Stimulated activated CD8-positive, alpha-beta memory T cell treated with anti-CD3 and anti-CD28 coated beads, Interleukin-12 subunit alpha, Interleukin-12 subunit beta, amount 100 ng/mL, for 1 hour (primary cell): ENCODE results near the gene EDNRB.
"Not testable (repeated sequence)": the region's sequence is repeated elsewhere in the genome, so short reads cannot be mapped to it uniquely, and the experiment has no call there.

ENCODE experiments used
- DNase-seq: peaks from one replicate; pipeline ENCODE4 v3.0.0-alpha.2; 2020; ENCODE audit warnings: low read depth

EDNRB gene

DNA sequence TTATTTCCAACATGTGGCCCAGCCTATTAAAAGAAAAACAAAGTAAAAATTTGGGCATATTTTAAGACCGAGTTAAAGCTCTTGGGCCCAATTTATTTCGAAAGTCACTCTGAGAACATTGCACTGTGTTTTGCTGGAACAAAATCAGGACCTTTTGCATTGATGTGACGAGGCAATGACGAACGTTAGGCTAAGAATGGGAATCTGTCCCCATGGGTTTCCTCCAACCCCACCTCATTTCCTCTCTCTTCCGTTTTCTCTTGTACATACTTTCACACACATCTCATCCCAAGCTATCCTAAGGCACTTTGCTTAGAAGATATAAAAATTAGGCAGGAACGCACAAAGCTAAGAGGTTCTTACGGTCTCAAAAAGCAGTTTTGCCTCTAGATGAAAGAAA, 22.1 kb downstream of the EDNRB start:
- DNase-seq: no peak

DNA sequence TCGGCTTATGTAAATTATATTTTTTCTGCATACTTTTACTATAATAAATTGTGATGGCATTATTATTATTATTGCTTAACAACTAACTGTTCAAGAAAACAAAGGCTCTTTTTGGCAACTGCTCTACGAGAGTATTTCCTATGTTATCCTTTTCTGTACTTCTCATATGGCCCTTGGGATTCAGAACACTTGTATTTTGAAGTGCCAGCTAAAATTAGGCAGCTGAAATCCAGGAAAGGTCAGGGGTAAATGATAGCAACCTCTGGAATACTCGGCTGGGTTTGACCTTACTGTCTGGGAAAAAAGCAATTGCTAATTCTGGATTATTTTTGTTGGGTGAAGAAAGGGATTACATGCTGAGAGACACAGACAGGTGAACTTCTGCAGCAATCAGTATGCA, 23.9 kb downstream of the EDNRB start:
- DNase-seq: no peak

DNA sequence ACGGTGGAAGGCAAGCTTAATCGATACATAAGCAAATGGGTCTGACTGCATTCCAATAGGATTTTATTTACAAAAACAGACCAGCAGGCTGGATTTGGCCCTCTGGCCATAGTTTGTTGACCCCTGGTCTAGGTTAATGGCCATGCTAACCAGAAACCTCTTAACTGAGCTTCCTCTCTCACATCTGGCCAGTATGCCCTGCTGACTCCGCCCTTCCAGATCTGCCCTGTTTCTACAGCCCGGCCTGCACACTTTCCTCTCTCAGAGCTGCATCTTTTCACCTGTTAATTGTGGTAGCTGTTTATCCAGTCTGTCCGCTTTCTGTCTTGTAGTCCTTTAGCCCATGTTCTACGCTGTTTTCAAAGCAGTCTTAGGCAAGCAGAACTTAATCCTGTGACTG, 25.6 kb downstream of the EDNRB start:
- DNase-seq: no peak

DNA sequence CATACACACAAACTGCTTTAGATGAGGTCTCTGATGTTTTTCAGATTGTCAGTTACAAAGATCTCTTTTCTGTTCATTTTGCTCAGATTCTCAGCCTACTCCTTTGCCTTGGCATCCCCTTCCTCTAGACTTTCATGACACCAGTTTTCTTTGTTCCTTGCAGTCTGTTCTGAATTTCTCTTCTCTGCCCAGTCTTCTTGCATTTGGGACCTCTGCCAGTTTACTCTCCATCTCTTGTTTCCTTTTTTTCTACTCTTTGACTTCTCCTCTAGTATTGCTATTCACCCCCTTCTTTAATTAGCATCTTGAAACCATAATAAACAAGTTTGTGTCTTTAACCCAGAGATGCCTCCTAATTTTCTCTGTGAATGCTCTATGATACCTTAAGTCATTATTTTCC, 26.1 kb downstream of the EDNRB start:
- no peak for DNase-seq

DNA sequence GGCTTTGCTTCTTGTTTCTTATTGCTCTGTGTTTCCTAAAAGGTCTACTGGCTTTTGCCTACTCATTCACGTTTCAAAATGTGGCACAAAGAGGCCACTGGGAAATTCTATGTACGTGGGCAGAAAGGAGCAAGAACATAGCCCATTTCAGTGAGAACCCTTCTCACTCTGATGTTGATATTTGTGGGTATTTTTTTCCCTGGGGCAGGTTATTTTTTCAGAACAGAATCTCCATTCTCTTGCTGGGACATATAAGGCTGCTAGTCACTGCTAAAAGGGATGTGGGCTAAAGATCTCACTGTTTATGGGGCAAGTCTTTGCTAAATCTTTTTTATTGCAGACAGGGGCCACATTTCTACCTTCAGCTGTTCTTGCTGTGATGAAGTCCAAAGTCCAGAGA, 27.1 kb downstream of the EDNRB start:
- no peak for DNase-seq

DNA sequence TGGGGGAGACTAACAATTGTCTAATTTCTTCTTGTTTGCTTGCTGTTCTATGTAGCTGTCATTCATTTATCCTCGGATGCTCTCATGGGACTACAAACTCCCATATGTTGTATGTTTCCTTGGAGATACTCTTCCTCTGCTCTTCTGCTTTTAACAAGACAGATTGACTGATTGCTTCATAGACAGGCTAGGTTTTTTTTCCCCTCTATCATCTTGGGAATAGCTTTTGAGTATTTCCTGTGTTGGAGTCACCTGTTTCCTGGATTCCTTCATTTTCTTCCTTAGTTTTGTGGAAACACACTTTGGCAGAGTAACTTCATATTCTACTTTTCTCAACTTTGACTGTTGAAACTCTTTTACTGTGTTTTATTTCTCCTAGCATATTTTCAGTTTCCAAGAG, 27.6 kb downstream of the EDNRB start:
- no peak for DNase-seq

DNA sequence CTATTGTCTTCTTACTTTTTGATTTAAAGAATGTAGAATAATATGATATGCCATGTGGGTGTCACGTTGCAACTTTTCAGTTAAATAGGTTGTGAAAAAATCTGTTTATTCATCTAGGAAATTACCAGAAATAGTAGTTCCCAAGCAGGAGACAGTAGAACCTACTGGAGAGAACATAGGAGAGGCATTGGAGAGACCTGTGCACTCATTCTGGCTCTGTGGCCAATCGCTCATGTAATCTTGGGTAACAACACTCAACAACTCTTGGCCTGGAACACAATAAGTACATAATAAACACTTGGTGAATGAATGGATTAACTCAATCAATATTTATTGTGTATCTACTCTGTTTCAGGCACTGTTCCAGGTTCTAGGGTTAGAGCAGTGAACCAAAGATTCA, 35.3 kb downstream of the EDNRB start:
- no peak for DNase-seq

DNA sequence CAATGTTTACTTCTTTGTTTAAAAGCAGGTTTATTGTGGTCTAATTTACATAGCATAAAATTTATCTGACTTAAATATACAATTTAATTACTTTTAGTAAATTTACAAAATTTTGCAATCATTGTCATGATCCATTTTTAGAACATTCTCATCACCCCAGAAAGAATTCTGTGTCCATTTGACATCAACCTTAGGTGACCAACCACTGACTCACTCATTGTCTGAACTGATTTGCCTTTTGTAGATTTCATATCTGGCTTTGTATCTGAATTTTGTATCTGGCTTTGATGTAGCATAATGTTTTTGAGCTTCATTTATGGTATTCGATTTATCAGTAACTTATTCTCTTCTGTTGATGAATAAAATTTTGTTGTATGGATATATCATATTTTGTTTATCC, 40.4 kb downstream of the EDNRB start:
- no peak for DNase-seq

DNA sequence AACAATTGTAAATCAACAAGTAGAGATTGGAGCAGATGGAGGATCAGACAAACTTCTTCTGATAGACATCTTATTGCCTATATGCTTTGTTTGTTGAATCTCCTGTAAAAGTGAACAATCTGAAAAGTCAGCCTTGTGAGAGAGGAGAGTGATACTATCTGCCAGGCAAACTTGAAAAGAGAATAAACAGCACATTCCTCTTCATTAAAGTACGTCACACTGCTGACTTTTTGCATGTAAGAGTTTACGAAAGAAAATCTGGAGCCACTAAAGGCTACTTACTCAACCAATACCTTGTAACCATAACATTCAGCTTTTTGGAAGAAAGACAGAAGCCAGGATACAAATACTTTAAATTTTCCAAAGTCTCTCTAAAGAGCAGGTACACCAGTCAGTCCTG, 42.5 kb downstream of the EDNRB start:
- no peak for DNase-seq

DNA sequence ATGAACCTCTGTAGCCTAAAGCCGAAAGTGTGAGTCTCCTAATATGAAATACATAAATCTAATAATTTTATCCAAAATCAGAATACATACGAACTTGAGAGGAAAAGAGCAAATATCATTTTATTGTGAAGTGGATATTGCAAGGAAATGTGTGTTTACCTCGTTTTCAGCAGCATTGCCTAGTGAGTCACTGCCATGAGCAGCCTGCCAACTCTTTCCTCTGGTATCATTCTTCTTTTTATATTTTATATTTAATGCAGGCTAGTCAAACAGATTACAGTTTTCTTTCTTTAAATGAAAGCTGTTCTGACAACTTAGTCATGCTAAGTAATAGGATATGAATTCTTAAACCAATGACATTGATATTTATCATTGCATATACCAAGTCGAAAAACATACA, 44.2 kb downstream of the EDNRB start:
- DNase-seq: no peak

DNA sequence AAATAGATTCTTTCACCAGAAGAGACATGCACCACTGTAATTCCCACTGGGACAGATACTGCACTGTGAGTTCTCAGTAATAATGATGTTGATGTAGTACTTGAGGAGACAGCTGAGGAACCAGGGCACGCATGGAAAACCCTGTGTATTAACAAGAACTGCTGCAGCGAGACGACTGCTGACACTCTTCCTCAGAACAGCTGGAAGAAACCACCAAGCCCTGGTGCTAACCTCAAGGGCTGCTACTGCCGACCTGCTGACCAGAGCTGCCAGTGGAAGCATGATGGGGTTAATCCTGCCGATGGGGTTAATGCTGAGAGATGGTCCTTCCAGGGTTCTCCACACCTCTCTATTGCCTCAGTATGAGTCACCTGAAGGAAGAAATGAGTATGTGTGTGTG, 45.6 kb downstream of the EDNRB start:
- DNase-seq: no peak

DNA sequence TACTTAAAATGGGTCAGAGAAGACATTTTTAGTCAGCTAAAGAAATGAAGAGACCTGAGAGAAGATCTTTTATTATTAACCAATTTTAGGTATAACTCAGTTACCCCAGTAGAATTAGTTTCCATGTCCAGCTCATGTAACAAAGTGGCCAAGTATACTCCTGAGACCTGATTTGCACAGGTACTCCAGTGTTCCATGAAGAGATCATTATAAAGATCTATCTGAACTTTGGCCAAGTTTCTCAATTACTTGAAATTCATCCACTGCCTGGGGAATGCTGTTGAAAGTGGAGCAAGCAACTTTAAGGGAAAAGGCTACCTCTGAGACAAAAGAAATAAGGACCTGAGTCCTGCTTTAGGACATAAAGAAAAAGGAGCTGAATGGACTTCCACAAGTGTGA, 47.0 kb downstream of the EDNRB start:
- no peak for DNase-seq

DNA sequence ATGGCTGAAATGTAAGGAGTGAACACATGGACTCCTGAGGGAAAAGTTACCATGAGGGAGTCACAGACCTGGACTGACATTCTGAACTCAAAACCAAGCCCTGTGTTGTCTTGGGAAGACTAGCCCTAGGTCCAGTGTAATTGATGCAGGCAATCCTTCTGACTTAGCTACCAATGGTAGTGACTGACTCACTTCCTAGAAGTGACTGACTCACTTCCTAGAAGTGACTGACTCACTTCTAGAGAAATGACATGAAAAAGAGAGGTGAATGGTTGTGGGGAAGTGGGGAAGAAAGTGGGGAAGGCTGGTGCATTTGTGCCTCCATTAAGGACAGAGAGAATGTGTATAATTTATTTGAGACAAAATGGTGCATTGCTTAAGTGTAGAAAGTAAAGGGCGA, 49.9 kb downstream of the EDNRB start:
- no peak for DNase-seq

DNA sequence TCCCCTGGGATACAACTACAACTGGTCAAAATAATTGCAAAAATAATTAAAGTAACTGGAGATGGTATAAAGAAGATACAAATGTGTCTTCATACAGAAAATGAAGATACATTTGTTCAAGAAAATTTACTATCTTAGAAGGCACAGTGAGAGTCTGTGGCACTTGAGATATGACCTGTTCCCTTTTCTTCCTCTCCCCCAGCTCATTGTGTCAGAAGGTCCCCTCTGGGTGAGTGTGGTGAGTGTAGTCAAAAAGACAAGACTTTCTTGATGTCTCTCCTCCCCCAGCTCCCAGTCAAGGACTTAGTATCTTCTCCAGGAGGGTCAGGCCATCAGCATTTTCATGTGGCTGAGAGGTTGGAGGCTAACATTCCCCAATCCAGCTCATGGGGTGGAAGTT, 51.7 kb downstream of the EDNRB start:
- DNase-seq: no peak

DNA sequence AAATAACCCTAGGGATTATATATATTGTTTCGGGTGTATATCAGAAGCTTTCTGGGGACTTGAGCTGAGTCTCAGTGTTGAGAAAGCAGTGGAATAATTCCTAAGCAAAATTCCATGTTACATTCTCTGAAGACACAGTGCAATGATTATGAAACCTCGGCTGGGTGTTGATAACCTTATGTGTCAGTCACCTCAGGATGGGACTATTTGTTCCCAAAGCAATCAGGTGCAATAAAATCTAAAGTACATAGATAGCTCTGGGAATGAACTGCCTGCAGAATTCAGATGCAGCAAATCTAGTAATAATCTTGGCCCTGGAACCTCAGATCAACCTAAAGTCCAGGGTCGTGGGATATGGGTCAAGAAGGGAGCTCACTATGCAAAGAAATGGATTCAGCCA, 53.0 kb downstream of the EDNRB start:
- no peak for DNase-seq

DNA sequence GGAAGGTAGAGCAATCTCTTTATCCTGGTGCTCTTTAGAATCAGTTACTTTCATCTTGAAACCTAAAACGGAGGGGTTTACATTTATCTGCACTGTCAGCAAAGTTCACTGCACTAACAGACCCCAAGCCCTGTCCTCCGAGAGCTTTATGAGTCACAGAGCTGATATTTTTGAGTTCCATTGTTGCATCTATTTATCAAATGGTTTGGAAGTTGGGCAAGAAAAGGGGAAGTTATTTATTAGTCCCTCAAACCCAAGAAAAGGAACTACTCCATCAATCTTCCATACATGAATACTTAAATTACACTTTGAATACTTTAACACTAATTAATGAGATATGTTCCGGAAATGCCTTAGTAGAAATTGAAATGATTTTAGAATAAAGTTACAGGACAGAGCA, 55.5 kb downstream of the EDNRB start:
- no peak for DNase-seq

DNA sequence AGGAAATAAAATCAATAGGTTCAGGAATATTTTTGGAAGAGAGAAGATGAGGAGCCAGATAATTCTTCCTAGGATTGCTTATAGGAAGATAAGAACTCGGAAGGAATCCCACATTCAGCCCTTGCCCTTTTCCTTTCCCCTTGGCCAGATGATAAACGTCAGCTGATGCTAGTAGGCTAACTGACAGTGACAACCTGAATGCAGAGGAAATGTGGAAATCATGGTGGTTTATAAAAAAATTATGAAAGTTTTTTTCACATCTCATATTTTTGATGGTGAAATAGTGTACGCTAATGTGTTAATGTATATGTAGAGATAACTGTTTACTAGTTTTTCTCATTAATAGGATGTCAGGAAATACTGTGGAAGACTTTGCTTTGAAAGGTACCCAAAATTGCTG, 56.9 kb downstream of the EDNRB start:
- DNase-seq: no peak

DNA sequence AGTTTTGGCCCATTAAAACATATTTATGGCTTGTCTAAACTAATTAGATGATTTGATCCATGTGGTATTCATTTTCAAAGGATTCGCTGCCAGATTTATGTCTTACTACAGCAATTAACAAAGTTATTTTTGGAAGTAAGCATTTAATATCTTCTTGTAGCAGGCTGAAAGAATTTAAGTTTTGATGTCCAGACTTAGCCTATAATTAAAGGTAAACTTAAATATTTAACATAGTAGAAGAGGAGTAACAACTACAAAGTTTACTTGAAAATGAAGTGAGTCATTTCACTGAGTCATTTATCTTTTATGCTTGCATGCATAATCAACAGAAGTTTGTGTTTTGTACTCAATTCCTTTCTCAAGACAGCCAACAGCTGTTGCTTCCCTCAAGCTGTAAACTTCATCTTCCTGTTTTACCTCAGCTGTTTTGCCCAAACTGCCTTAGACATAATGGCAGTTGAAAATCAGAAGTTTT, 58.1 kb downstream of the EDNRB start:
- no peak for DNase-seq

DNA sequence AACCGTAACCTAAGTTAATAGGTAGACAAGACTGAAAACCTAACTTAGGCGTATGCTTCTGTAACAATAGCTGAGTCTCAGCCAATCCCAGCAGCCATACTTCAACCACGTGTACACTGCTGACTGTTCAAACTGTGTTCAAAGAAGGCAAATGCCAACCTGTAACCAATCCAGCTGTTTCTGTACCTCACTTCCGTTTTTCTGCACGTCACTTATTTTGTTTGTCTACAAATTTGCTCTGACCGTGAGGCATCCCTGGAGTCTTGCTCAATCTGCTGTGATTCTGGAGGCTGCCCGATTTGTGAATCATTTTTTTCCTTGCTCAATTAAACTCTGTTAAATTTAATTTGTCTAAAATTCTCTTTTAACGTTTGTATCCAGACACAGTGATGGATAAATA, 59.2 kb downstream of the EDNRB start:
- DNase-seq: no peak

DNA sequence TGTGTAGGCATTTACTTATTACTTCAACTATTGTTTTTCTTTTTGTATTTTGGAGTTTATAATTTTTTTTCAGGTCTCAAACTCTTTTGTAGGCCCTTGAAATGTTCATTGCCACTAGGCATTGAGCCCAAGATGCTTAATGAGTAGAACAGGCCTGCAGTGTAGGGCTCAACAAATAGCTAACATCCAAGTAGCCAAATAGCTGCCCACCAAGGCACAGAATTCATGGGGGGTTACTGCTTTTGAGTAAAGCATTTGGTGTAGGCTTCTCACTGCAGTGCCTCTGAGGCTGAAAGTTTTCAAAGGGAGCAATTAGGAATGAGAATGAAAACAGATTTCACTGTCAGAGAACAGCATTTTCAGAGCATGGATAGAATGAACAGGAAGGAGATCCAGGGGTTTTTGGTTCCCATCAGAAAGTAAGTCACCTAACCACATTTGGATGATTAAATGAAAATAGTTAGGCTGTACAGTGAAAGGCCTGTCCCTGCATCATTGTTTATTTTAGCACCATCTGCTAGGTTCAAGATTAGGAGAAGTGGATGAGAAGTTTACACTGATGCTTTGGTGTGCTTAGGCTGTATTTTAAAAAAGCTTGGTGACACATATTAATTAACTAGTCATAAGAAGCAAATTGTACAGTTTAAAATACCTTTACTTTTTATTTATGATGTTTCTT, 61.0 kb downstream of the EDNRB start:
- DNase-seq: no peak

DNA sequence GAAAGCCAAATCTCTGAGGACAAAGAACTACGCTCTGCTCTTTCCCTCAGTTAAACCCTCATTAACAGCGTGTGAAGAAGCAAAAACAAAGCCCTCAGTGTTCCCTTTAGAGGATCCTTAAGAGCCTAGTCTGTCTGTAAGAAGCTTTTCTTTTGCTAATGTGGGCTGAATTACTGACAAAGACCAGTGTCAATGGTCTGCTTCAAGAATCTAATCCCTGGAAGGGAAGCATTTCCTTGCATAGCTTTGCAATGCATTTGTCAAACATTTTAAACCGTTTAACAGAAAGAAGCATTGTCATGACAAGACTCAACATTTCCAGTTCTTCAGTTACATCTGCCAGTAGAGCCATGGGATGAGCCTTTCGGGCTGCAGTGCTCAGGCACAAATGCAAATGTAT, 64.9 kb downstream of the EDNRB start:
- DNase-seq: no peak

DNA sequence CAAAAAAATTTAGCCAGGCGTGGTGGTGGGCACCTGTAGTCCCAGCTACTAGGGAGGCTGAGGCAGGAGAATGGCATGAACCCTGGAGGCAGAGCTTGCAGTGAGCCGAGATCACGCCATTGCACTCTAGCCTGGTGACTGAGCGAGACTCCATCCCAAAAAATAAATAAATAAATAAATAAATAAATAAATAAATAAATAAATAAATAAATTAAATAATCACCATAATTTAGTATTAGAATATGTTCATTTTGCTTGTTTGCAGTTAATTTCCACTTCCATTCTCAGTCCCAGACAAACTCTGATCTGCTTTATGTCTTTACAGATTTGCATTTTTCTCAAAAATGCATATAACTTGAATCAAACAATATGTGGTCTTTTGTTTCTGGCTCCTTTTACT, 70.6 kb downstream of the EDNRB start:
- not testable (repeated sequence) for DNase-seq

DNA sequence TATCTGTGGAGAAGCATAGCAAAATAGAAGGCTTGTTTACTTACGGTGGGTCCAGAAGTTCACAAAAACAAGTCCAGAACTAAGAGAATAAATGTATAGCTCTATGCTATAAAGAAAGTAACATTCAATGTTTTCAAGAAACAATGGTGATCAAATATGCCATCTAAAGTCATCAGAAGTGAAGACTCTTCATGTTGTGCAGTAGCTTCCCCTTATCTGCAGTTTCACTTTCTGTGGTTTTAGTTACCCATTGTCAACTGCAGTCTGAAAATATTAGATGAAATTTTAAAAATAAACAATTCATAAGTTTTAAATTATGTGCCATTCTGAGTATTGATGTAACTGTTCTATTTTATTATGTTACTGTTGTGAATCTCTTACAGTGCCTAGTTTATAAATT, 72.5 kb downstream of the EDNRB start:
- no peak for DNase-seq
